Measurements from ENCODE around the gene NFKB1. TPM values are rescaled to one million over a fixed set of nuclear protein-coding genes. Genes with fewer than 3 reads are reported as not detected.

The NFKB1 gene
- total and polyA plus RNA-seq, 12 donors: 8.2 to 49.1 (median 33.9) TPM

- DNase-seq: no peak
- Histone ChIP-seq H3K4me3 (no peak overlapping the region), H3K4me1 (replicated peaks in 1 of 2) (no peaks in the 10 kb centered on the region), H3K27ac (no peak overlapping the region), H3K9me3 (replicated peaks in 1 of 3) (no peaks in the 10 kb centered on the region), H3K36me3 (replicated peaks in 1 of 2) (peaks cover 0 to 2% of the 10 kb centered on the region in 2 donors), H3K27me3 (no peaks in the 10 kb centered on the region)
- intact Hi-C loops (cut with DNase I): no loop called here
- TF ChIP-seq POLR2A (IDR thresholded peaks at IDR 0.05) (no peak), CTCF (IDR thresholded peaks at IDR 0.05) (no peak)
These were observed 45.5 kb downstream of the NFKB1 start for GRCh38 chr4:102546635-102547034.

DNA sequence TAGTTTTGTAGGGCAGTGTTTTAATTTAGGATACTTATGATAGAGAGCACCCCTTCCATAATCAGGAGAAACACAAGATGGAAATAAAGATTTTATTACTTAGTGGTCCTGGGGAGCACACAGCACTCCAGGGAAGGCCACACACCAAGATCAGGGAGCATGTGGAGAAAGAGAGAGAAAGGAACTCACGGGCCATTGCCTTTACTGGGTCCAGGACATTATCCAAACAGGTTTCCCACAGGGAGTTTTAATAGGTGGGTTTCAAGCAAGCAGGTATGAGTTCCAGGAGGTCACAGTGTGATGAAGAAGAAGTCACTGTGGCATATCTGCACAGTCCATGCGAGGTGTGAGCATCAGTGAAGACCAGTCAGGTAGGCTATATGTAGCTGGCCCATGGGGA lies 46.8 kb downstream of the NFKB1 start:
- 94 to 98% (median 97%) methylated on average over 2 of the region's 2 CpGs for WGBS, 4 donors
- TF ChIP-seq CTCF (IDR thresholded peaks at IDR 0.05): no peak
- no peak for TF ChIP-seq POLR2A (IDR thresholded peaks at IDR 0.05)
- H3K9me3 ChIP-seq (replicated peaks in 1 of 3): no peaks in the 10 kb centered on the region

DNA sequence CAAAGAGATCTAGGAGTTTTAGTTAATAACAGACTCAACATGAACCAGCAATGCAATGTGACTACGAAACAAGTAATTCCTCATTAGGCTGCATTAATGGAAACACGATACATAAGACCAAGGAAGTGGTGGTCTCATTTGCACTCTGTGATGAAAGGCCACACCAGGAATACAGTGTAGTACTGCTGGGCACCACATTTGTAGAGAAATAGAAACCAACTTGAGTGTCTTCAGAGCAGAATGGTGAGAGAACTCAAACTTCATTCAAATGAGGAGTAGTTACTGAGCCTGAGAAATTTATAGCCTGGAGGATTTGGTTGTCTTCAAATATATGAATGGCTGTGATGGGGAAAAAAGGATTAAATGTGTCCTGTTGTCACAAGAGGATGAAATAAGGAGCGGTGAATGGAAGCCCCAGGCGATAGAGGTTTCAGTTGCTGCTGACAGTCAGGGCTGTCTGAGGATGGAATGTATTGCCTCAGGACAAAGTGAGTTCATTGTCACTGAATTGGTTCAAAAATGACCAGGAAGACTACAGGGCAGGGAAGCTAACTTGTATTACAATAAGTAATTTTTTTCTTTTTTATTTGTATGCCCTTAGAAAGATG lies 50.9 kb downstream of the NFKB1 start:
- DNase-seq: no peak
- intact Hi-C loops (cut with DNase I): no loop called here
- WGBS, 4 donors: 86 to 98% (median 95%) methylated on average over 4 of the region's 4 CpGs

More for the DNA sequence above, 46.8 kb downstream of the NFKB1 start:
- DNase-seq: no peak
- H3K36me3 ChIP-seq (replicated peaks in 1 of 2): no peaks in the 10 kb centered on the region
- peaks cover 5 to 11% of the 10 kb centered on the region in 2 donors for H3K4me1 ChIP-seq (replicated peaks in 1 of 2)
- intact Hi-C loops (cut with DNase I): no loop called here
- no peak overlapping the region for H3K4me3 ChIP-seq
- H3K27me3 ChIP-seq: no peaks in the 10 kb centered on the region
- no peak overlapping the region for H3K27ac ChIP-seq

GRCh38 chr4:102552781-102553180 lies 51.6 kb downstream of the NFKB1 start:
- Histone ChIP-seq H3K9me3 (replicated peaks in 1 of 3) (no peaks in the 10 kb centered on the region), H3K4me3 (no peak overlapping the region), H3K27ac (no peak overlapping the region), H3K4me1 (replicated peaks in 1 of 2) (peaks cover 11 to 25% of the 10 kb centered on the region in 2 donors), H3K27me3 (no peaks in the 10 kb centered on the region), H3K36me3 (replicated peaks in 1 of 2) (no peaks in the 10 kb centered on the region)
- TF ChIP-seq CTCF (IDR thresholded peaks at IDR 0.05): no peak
- no peak for TF ChIP-seq POLR2A (IDR thresholded peaks at IDR 0.05)
- 47 to 77% (median 71%) methylated on average over 1 of the region's 1 CpG for WGBS, 4 donors
- intact Hi-C loops (cut with DNase I): no loop called here
- no peak for DNase-seq

More for the DNA sequence above, 50.9 kb downstream of the NFKB1 start:
- H3K27me3 ChIP-seq: no peaks in the 10 kb centered on the region
- TF ChIP-seq CTCF (IDR thresholded peaks at IDR 0.05) (no peak), POLR2A (IDR thresholded peaks at IDR 0.05) (no peak)
- H3K4me1 ChIP-seq (replicated peaks in 1 of 2): peaks cover 11 to 25% of the 10 kb centered on the region in 2 donors
- H3K36me3 ChIP-seq (replicated peaks in 1 of 2): no peaks in the 10 kb centered on the region
- H3K27ac ChIP-seq: no peak overlapping the region
- no peaks in the 10 kb centered on the region for H3K9me3 ChIP-seq (replicated peaks in 1 of 3)
- H3K4me3 ChIP-seq: no peak overlapping the region

Data from adrenal gland (tissue), 12 donors.